ENCODE results near the gene CLASP1.

The CLASP1 gene

DNA sequence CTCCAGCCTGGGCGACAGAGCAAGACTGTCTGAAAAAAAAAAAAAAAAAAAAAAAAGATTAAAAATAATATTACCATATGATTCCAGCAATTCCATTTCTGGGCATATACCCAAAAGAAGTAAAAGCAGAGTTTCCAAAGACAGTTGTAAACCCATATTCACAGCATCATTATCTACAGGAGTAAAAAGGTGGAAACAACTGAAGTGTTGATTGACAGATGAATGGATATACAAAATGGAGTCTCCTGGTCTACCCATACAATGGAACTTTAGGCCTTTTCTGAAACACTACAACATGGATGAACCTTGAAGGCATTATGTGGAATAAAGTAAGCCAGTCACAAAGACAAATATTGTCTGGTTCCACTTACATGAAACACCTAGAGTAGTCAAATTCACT lies 112.9 kb downstream of the CLASP1 start:
- DNase-seq (ENCODE audit: insufficient read length, low spot score) (no peak), FAIRE-seq (no peak)
- no peak for TF ChIP-seq POLR2AphosphoS5 (IDR thresholded peaks at IDR 0.05; ENCODE audit: low read depth, low read length)
- TF ChIP-seq POLR2A (IDR thresholded peaks at IDR 0.05; ENCODE audit: low read depth, low read length) = no peak

GRCh38 chr2:121534007-121534406 lies 115.3 kb downstream of the CLASP1 start:
- no peak for DNase-seq (ENCODE audit: insufficient read length, low spot score)
- FAIRE-seq = no peak
- TF ChIP-seq POU2F2 (IDR thresholded peaks at IDR 0.05; ENCODE audit: low read depth, low read length) (no peak), PAX5 (IDR thresholded peaks at IDR 0.05; ENCODE audit: insufficient read depth, low read length, severe bottlenecking) (no peak), POLR2AphosphoS5 (IDR thresholded peaks at IDR 0.05; ENCODE audit: low read depth, low read length) (no peak), SPI1 (IDR thresholded peaks at IDR 0.05; ENCODE audit: low read depth, low read length) (no peak), TAF1 (IDR thresholded peaks at IDR 0.05; ENCODE audit: low read depth, low read length) (no peak), POLR2A (IDR thresholded peaks at IDR 0.05; ENCODE audit: low read depth, low read length) (no peak)

- no peak for FAIRE-seq
- DNase-seq (ENCODE audit: insufficient read length, low spot score) = no peak
- no peak for TF ChIP-seq PAX5 (IDR thresholded peaks at IDR 0.05; ENCODE audit: insufficient read depth, low read length, severe bottlenecking)
- TF ChIP-seq POU2F2 (IDR thresholded peaks at IDR 0.05; ENCODE audit: low read depth, low read length) = no peak
- no peak for TF ChIP-seq POLR2A (IDR thresholded peaks at IDR 0.05; ENCODE audit: low read depth, low read length)
- no peak for TF ChIP-seq POLR2AphosphoS5 (IDR thresholded peaks at IDR 0.05; ENCODE audit: low read depth, low read length)
- 0 out of 2 replicates have a peak, but pooled peaks have one; percentile 6 for TF ChIP-seq SPI1 (IDR thresholded peaks at IDR 0.05; ENCODE audit: low read depth, low read length)
Measured at GRCh38 chr2:121532894-121533293, 116.4 kb downstream of the CLASP1 start.

- TF ChIP-seq TAF1 (IDR thresholded peaks at IDR 0.05; ENCODE audit: low read depth, low read length) = no peak
- TF ChIP-seq SPI1 (IDR thresholded peaks at IDR 0.05; ENCODE audit: low read depth, low read length) = no peak
- TF ChIP-seq POLR2AphosphoS5 (IDR thresholded peaks at IDR 0.05; ENCODE audit: low read depth, low read length) = no peak
- TF ChIP-seq POU2F2 (IDR thresholded peaks at IDR 0.05; ENCODE audit: low read depth, low read length) = no peak
- no peak for TF ChIP-seq POLR2A (IDR thresholded peaks at IDR 0.05; ENCODE audit: low read depth, low read length)
- FAIRE-seq (no peak), DNase-seq (ENCODE audit: insufficient read length, low spot score) (no peak)
Measured at GRCh38 chr2:121532347-121532766, 116.9 kb downstream of the CLASP1 start.

- peak; percentile 65 for DNase-seq (ENCODE audit: insufficient read length, low spot score)
- no peak for TF ChIP-seq POLR2A (IDR thresholded peaks at IDR 0.05; ENCODE audit: low read depth, low read length)
- TF ChIP-seq SPI1 (IDR thresholded peaks at IDR 0.05; ENCODE audit: low read depth, low read length) = no peak
- no peak for TF ChIP-seq TAF1 (IDR thresholded peaks at IDR 0.05; ENCODE audit: low read depth, low read length)
- no peak for TF ChIP-seq POLR2AphosphoS5 (IDR thresholded peaks at IDR 0.05; ENCODE audit: low read depth, low read length)
- TF ChIP-seq PAX5 (IDR thresholded peaks at IDR 0.05; ENCODE audit: insufficient read depth, low read length, severe bottlenecking) = no peak
- no peak for TF ChIP-seq POU2F2 (IDR thresholded peaks at IDR 0.05; ENCODE audit: low read depth, low read length)
- FAIRE-seq = peak; percentile 20
Measured at GRCh38 chr2:121530212-121530705, 119.0 kb downstream of the CLASP1 start.

GRCh38 chr2:121529439-121530211 lies 119.6 kb downstream of the CLASP1 start:
- FAIRE-seq (no peak), DNase-seq (ENCODE audit: insufficient read length, low spot score) (no peak)
- TF ChIP-seq TAF1 (IDR thresholded peaks at IDR 0.05; ENCODE audit: low read depth, low read length) = no peak
- TF ChIP-seq POLR2A (IDR thresholded peaks at IDR 0.05; ENCODE audit: low read depth, low read length) = no peak
- TF ChIP-seq PAX5 (IDR thresholded peaks at IDR 0.05; ENCODE audit: insufficient read depth, low read length, severe bottlenecking) = no peak
- TF ChIP-seq SPI1 (IDR thresholded peaks at IDR 0.05; ENCODE audit: low read depth, low read length) = no peak
- no peak for TF ChIP-seq POLR2AphosphoS5 (IDR thresholded peaks at IDR 0.05; ENCODE audit: low read depth, low read length)
- TF ChIP-seq POU2F2 (IDR thresholded peaks at IDR 0.05; ENCODE audit: low read depth, low read length) = no peak

- FAIRE-seq (no peak), DNase-seq (ENCODE audit: insufficient read length, low spot score) (no peak)
- TF ChIP-seq SPI1 (IDR thresholded peaks at IDR 0.05; ENCODE audit: low read depth, low read length) = no peak
- TF ChIP-seq TAF1 (IDR thresholded peaks at IDR 0.05; ENCODE audit: low read depth, low read length) = no peak
- no peak for TF ChIP-seq PAX5 (IDR thresholded peaks at IDR 0.05; ENCODE audit: insufficient read depth, low read length, severe bottlenecking)
- TF ChIP-seq POLR2AphosphoS5 (IDR thresholded peaks at IDR 0.05; ENCODE audit: low read depth, low read length) = no peak
- no peak for TF ChIP-seq POU2F2 (IDR thresholded peaks at IDR 0.05; ENCODE audit: low read depth, low read length)
- no peak for TF ChIP-seq POLR2A (IDR thresholded peaks at IDR 0.05; ENCODE audit: low read depth, low read length)
Measured at GRCh38 chr2:121527009-121527682, 122.1 kb downstream of the CLASP1 start.

DNA sequence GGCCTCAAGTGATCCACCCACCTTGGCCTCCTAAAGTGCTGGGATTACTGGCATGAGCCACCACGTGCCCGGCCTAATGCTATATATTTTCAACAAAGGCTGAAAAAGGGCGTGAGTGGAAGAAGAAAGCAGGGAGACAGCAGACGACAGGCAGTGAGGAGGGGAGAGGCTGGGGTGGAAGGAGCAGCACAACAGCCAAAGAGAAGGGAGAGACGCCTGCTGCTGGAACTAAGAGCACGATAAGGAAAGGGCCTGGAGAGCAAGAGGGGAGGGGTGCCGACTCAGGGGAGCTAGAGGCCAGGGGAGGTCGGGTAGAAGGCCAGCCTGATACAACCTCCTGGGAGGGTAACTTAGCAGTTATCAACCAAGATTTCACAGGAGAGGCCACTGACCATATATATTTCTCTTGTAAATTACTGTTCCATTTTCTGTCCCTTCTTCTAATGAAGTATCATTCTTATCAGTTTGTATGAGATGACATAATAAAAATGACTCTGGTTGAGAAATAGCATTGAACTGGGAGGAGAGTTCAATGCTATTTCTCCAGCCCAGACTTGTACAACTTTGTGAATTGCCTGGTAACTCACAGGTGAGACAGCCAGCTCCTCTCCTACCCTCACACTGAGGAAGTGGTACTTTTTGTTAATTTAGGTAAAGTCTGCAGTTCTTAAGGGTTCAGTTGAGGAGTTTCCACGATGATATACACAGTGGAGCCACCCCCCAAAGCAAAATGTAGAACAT lies 124.4 kb downstream of the CLASP1 start:
- TF ChIP-seq TAF1 (IDR thresholded peaks at IDR 0.05; ENCODE audit: low read depth, low read length) (no peak), PAX5 (IDR thresholded peaks at IDR 0.05; ENCODE audit: insufficient read depth, low read length, severe bottlenecking) (no peak), SPI1 (IDR thresholded peaks at IDR 0.05; ENCODE audit: low read depth, low read length) (peak; percentile 51)
- DNase-seq (ENCODE audit: insufficient read length, low spot score) = no peak

GRCh38 chr2:121521359-121521758 lies 127.9 kb downstream of the CLASP1 start:
- DNase-seq (ENCODE audit: insufficient read length, low spot score) (no peak), FAIRE-seq (no peak)
- no peak for TF ChIP-seq POLR2A (IDR thresholded peaks at IDR 0.05; ENCODE audit: low read depth, low read length)
- no peak for TF ChIP-seq TAF1 (IDR thresholded peaks at IDR 0.05; ENCODE audit: low read depth, low read length)
- no peak for TF ChIP-seq PAX5 (IDR thresholded peaks at IDR 0.05; ENCODE audit: insufficient read depth, low read length, severe bottlenecking)
- no peak for TF ChIP-seq POU2F2 (IDR thresholded peaks at IDR 0.05; ENCODE audit: low read depth, low read length)
- TF ChIP-seq POLR2AphosphoS5 (IDR thresholded peaks at IDR 0.05; ENCODE audit: low read depth, low read length) = no peak
- no peak for TF ChIP-seq SPI1 (IDR thresholded peaks at IDR 0.05; ENCODE audit: low read depth, low read length)

More for the DNA sequence above, 124.4 kb downstream of the CLASP1 start:
- no peak for FAIRE-seq

Data from GM12891 (cell line).